GM23338 (cell line): Measurements from ENCODE around the gene WNT9A.

Experiments used
- CTCF ChIP-seq, 2 experiments: fragments of 200-600 bp in 1 of 2; sonication (generic) in 1 of 2; conservative IDR thresholded peaks; 2 replicates each; pipeline versions ENCODE4 v1.5.1 to v1.6.1; 2016 to 2017; ENCODE audit warnings: antibody characterized with exemption in 2 of 2, low read depth in 2 of 2, mild to moderate bottlenecking in 2 of 2, moderate library complexity in 1 of 2
- EZH2 ChIP-seq: fragments of 200-600 bp; sonication (generic); IDR thresholded peaks from one replicate; pipeline ENCODE4 v1.8.0; 2017; ENCODE audit warnings: antibody characterized with exemption, mild to moderate bottlenecking, low read depth; ENCODE audit not compliant: unreplicated experiment

GRCh38 chr1:227926216-227926791 lies 21.4 kb downstream of the WNT9A start:
- TF ChIP-seq CTCF (conservative IDR thresholded peaks at IDR 0.05; ENCODE audit: low read depth in 2 of 2) (no peak), EZH2 (no peak)
